ENCODE results near the gene ZNF497.

The ZNF497 gene

DNA sequence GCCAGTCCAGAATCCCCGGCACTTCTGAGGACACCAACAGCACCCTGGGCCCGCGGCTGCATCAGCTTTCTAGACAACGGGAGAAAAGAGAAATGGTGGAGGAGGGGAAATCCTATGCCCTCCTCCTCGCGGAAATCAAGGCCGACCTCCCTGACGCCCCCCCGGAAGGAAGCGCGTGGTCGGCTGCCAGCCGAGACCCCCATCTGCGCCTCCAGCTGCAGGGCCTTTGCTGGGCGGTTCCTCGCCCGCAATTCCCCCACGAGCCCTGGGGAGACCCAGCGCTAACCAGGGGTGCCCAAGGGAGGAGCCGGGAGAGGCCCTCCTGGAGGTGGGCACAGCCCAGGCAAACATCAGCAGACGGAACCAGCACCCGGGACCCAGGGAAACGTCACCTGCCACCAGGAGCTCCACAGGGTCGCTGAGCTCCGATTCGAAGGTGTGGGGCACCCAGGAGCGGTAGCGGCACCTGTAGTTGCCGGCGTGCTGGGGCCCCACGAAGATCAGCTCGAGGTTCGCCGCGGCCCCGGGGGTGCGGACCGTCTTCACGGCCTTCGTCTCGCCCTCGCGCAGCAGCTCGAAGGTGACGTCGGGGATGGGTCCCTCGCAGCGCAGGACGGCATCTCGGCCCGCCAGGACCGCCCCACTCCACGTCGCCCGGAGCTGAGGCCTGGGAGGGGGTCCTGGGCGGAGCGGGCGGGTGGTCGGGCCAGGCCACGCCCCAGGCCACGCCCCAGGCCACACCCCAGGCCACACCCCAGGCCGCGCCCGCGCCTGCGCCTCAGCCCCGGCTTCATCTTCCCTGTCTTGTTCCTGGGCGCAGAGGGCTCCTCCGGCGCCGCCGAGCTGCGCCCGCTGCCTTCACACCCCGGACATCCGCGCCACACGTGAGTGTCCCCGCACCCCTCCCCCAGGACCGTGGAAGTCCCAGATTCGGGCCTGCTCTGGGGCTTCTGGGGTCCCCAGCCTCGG lies 15.3 kb downstream of the ZNF497 start:
- Histone ChIP-seq H3K27ac (ENCODE audit: low read depth, low read length) (no peak overlapping the region), H3F3A (ENCODE audit: insufficient read depth) (no peaks in the 10 kb centered on the region), H3K4me3 (ENCODE audit: insufficient read depth, low read length, poor library complexity, severe bottlenecking) (peak overlapping the region; percentile 96), H3K27me3 (ENCODE audit: low read length) (no peaks in the 10 kb centered on the region), H3K79me2 (ENCODE audit: insufficient read depth, low read length) (no peaks in the 10 kb centered on the region), H3K9ac (ENCODE audit: low read length) (peak overlapping the region; percentile 70), H2AFZ (ENCODE audit: low read depth, low read length, severe bottlenecking) (peak overlapping the region; percentile 87), H4K20me1 (ENCODE audit: low read depth, low read length) (no peaks in the 10 kb centered on the region), H3K9me2 (replicated peaks; ENCODE audit: insufficient read depth, low read length) (no peaks in the 10 kb centered on the region), H3K9me3 (ENCODE audit: insufficient read depth, low read length) (no peaks in the 10 kb centered on the region), H3K36me3 (ENCODE audit: low read length) (no peaks in the 10 kb centered on the region), H3K4me2 (ENCODE audit: low read depth, low read length, poor library complexity, severe bottlenecking) (peak overlapping the region; percentile 83)
- no peak for TF ChIP-seq EZH2phosphoT487 (conservative IDR thresholded peaks at IDR 0.05; ENCODE audit: low read length)

DNA sequence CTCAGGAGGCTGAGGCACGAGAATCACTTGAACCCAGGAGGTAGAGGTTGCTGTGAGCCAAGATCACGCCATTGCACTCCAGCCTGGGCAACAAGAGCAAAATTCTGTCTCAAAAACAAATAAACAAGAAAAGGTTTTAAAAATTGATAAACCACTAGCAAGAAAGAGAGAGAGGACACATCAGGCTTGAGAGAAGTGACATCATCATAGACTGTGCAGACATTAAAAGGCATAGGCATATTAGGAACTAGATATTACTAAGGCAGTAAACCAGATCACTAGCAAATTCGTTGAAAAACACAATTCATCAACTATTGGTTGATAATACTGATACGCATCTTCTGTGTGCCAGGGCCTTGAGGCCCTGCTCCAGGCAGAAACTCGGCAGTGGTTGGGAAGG lies 17.0 kb downstream of the ZNF497 start:
- Histone ChIP-seq H2AFZ (ENCODE audit: low read depth, low read length, severe bottlenecking) (no peak overlapping the region), H3K9me3 (ENCODE audit: insufficient read depth, low read length) (no peaks in the 10 kb centered on the region), H3K27me3 (ENCODE audit: low read length) (no peaks in the 10 kb centered on the region), H3K4me3 (ENCODE audit: insufficient read depth, low read length, poor library complexity, severe bottlenecking) (no peak overlapping the region), H3K27ac (ENCODE audit: low read depth, low read length) (no peak overlapping the region), H4K20me1 (ENCODE audit: low read depth, low read length) (no peaks in the 10 kb centered on the region), H3K4me2 (ENCODE audit: low read depth, low read length, poor library complexity, severe bottlenecking) (no peak overlapping the region), H3F3A (ENCODE audit: insufficient read depth) (no peaks in the 10 kb centered on the region), H3K36me3 (ENCODE audit: low read length) (no peaks in the 10 kb centered on the region), H3K9ac (ENCODE audit: low read length) (no peak overlapping the region), H3K79me2 (ENCODE audit: insufficient read depth, low read length) (no peaks in the 10 kb centered on the region), H3K9me2 (replicated peaks; ENCODE audit: insufficient read depth, low read length) (no peaks in the 10 kb centered on the region)
- no peak for TF ChIP-seq EZH2phosphoT487 (conservative IDR thresholded peaks at IDR 0.05; ENCODE audit: low read length)
- TF ChIP-seq, protein P1, sequence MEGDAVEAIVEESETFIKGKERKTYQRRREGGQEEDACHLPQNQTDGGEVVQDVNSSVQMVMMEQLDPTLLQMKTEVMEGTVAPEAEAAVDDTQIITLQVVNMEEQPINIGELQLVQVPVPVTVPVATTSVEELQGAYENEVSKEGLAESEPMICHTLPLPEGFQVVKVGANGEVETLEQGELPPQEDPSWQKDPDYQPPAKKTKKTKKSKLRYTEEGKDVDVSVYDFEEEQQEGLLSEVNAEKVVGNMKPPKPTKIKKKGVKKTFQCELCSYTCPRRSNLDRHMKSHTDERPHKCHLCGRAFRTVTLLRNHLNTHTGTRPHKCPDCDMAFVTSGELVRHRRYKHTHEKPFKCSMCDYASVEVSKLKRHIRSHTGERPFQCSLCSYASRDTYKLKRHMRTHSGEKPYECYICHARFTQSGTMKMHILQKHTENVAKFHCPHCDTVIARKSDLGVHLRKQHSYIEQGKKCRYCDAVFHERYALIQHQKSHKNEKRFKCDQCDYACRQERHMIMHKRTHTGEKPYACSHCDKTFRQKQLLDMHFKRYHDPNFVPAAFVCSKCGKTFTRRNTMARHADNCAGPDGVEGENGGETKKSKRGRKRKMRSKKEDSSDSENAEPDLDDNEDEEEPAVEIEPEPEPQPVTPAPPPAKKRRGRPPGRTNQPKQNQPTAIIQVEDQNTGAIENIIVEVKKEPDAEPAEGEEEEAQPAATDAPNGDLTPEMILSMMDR (IDR thresholded peaks at IDR 0.05; ENCODE audit: insufficient read depth, low read length, poor library complexity, severe bottlenecking): no peak

DNA sequence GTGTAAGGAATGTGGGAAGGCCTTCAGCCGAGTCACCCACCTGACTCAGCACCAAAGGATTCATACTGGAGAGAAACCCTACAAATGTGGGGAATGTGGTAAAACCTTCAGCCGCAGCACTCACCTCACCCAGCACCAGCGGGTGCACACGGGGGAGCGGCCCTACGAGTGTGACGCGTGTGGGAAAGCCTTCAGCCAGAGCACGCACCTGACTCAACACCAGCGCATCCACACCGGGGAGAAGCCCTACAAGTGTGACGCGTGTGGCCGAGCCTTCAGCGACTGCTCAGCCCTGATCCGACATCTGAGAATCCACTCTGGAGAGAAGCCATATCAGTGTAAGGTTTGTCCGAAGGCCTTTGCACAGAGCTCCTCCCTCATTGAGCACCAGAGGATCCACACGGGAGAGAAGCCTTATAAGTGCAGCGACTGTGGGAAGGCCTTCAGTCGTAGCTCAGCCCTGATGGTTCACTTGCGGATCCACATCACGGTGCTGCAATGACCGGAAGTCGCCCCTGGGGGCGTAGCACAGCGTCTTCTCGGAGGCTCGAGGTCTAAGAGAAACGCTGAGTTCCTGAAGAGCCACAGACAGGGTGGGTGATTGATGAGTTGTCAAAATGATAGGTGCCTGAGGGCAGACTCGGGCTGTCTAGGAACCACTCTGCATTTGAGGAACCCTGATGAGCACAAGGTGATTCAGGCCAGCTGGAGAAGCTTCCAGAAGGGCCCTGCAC lies 23.6 kb downstream of the ZNF497 start:
- no peaks in the 10 kb centered on the region for H4K20me1 ChIP-seq (ENCODE audit: low read depth, low read length)
- H3K4me2 ChIP-seq (ENCODE audit: low read depth, low read length, poor library complexity, severe bottlenecking): no peak overlapping the region
- H3K9me2 ChIP-seq (replicated peaks; ENCODE audit: insufficient read depth, low read length): no peaks in the 10 kb centered on the region
- no peak overlapping the region for H2AFZ ChIP-seq (ENCODE audit: low read depth, low read length, severe bottlenecking)
- no peaks in the 10 kb centered on the region for H3F3A ChIP-seq (ENCODE audit: insufficient read depth)
- no peak overlapping the region for H3K4me3 ChIP-seq (ENCODE audit: insufficient read depth, low read length, poor library complexity, severe bottlenecking)
- no peaks in the 10 kb centered on the region for H3K79me2 ChIP-seq (ENCODE audit: insufficient read depth, low read length)
- no peak for TF ChIP-seq EZH2phosphoT487 (conservative IDR thresholded peaks at IDR 0.05; ENCODE audit: low read length)
- TF ChIP-seq, protein P1 (IDR thresholded peaks at IDR 0.05; ENCODE audit: insufficient read depth, low read length, poor library complexity, severe bottlenecking): no peak
- no peak overlapping the region for H3K27ac ChIP-seq (ENCODE audit: low read depth, low read length)
- H3K36me3 ChIP-seq (ENCODE audit: low read length): no peaks in the 10 kb centered on the region
- no peaks in the 10 kb centered on the region for H3K27me3 ChIP-seq (ENCODE audit: low read length)
- no peak overlapping the region for H3K9ac ChIP-seq (ENCODE audit: low read length)
- H3K9me3 ChIP-seq (ENCODE audit: insufficient read depth, low read length): no peaks in the 10 kb centered on the region

Data from SU-DHL-6 (cell line).